ENCODE measurements around the gene MFSD2B.

MFSD2B gene

DNA sequence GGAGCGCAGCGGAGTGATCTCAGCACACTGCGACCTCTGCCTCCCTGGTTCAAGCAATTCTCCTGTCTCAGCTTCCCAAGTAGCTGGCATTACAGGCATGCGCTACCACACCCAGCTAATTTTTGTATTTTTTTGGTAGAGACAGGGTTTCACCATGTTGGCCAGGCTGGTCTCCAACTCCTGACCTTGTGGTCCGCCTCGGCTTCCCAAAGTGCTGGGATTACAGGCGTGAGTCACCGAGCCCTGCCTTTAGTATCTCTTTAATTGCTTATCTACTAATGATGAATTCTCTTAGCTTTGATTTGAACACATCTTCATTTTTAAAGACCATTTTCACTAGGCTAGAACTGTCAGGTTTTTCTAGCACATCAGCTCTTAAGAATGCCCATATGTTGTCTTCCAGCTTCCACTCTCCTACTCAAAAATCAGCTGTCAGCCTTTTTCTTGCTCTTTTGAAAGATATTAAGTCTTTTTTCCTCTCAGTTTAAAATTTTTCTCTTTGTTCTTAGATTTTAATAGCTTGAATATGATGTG is 16.1 kb upstream of the MFSD2B start:
- TF ChIP-seq NFIC (IDR thresholded peaks at IDR 0.05): no peak
- TF ChIP-seq RAD21 (IDR thresholded peaks at IDR 0.05; ENCODE audit: low read depth): no peak
- TF ChIP-seq EP300 (IDR thresholded peaks at IDR 0.05; ENCODE audit: borderline replicate concordance): no peak
- TF ChIP-seq FOXM1 (IDR thresholded peaks at IDR 0.05; ENCODE audit: borderline replicate concordance, low read depth): no peak
- TF ChIP-seq USF1 (IDR thresholded peaks at IDR 0.05): no peak
- TF ChIP-seq TAF1 (IDR thresholded peaks at IDR 0.05; ENCODE audit: low read depth): no peak
- TF ChIP-seq TEAD4 (IDR thresholded peaks at IDR 0.05): no peak
- TF ChIP-seq TCF12 (IDR thresholded peaks at IDR 0.05; ENCODE audit: low read depth): no peak
- TF ChIP-seq MAX (IDR thresholded peaks at IDR 0.05): no peak
- no peak for TF ChIP-seq EGR1 (IDR thresholded peaks at IDR 0.05)
- no peak for TF ChIP-seq CEBPB (IDR thresholded peaks at IDR 0.05)
- TF ChIP-seq CREB1 (IDR thresholded peaks at IDR 0.05; ENCODE audit: low read depth): no peak
- TF ChIP-seq, protein P1, sequence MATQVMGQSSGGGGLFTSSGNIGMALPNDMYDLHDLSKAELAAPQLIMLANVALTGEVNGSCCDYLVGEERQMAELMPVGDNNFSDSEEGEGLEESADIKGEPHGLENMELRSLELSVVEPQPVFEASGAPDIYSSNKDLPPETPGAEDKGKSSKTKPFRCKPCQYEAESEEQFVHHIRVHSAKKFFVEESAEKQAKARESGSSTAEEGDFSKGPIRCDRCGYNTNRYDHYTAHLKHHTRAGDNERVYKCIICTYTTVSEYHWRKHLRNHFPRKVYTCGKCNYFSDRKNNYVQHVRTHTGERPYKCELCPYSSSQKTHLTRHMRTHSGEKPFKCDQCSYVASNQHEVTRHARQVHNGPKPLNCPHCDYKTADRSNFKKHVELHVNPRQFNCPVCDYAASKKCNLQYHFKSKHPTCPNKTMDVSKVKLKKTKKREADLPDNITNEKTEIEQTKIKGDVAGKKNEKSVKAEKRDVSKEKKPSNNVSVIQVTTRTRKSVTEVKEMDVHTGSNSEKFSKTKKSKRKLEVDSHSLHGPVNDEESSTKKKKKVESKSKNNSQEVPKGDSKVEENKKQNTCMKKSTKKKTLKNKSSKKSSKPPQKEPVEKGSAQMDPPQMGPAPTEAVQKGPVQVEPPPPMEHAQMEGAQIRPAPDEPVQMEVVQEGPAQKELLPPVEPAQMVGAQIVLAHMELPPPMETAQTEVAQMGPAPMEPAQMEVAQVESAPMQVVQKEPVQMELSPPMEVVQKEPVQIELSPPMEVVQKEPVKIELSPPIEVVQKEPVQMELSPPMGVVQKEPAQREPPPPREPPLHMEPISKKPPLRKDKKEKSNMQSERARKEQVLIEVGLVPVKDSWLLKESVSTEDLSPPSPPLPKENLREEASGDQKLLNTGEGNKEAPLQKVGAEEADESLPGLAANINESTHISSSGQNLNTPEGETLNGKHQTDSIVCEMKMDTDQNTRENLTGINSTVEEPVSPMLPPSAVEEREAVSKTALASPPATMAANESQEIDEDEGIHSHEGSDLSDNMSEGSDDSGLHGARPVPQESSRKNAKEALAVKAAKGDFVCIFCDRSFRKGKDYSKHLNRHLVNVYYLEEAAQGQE (IDR thresholded peaks at IDR 0.05; ENCODE audit: low read depth): no peak
- TF ChIP-seq ZBTB7A (IDR thresholded peaks at IDR 0.05; ENCODE audit: low read depth): no peak
- TF ChIP-seq YY1 (IDR thresholded peaks at IDR 0.05; ENCODE audit: low read depth): no peak

GRCh38 chr2:23994567-23994966 is 15.3 kb upstream of the MFSD2B start:
- no peak for TF ChIP-seq MAX (IDR thresholded peaks at IDR 0.05)
- no peak for TF ChIP-seq TAF1 (IDR thresholded peaks at IDR 0.05; ENCODE audit: low read depth)
- no peak for TF ChIP-seq TEAD4 (IDR thresholded peaks at IDR 0.05)
- TF ChIP-seq YY1 (IDR thresholded peaks at IDR 0.05; ENCODE audit: low read depth): no peak
- no peak for TF ChIP-seq USF1 (IDR thresholded peaks at IDR 0.05)
- no peak for TF ChIP-seq CREB1 (IDR thresholded peaks at IDR 0.05; ENCODE audit: low read depth)
- TF ChIP-seq NFIC (IDR thresholded peaks at IDR 0.05): no peak
- TF ChIP-seq EP300 (IDR thresholded peaks at IDR 0.05; ENCODE audit: borderline replicate concordance): no peak
- no peak for TF ChIP-seq FOXM1 (IDR thresholded peaks at IDR 0.05; ENCODE audit: borderline replicate concordance, low read depth)
- no peak for TF ChIP-seq TCF12 (IDR thresholded peaks at IDR 0.05; ENCODE audit: low read depth)
- no peak for TF ChIP-seq CEBPB (IDR thresholded peaks at IDR 0.05)

DNA sequence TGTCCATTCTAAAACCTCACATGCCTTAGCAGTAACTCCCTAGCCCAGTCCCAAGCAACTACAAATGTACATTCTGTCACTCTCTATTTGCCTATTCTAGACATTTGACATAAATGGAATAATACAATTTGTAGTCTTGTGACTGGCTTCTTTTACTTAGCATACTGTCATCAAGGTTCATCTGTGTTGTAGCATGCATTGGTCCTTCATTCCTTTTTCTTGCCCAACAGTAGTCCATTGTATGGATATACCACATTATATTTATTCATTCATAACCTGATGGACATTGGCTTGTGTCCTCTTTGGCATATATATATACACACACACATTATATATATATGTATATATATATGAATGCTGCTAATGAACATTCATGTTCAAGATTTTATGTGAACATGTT is 2.2 kb upstream of the MFSD2B start:
- TF ChIP-seq TAF1 (IDR thresholded peaks at IDR 0.05; ENCODE audit: low read depth) (no peak), ZBTB7A (IDR thresholded peaks at IDR 0.05; ENCODE audit: low read depth) (no peak), USF1 (IDR thresholded peaks at IDR 0.05) (no peak), CREB1 (IDR thresholded peaks at IDR 0.05; ENCODE audit: low read depth) (no peak), EP300 (IDR thresholded peaks at IDR 0.05; ENCODE audit: borderline replicate concordance) (no peak), CEBPB (IDR thresholded peaks at IDR 0.05) (no peak), FOXM1 (IDR thresholded peaks at IDR 0.05; ENCODE audit: borderline replicate concordance, low read depth) (no peak), YY1 (IDR thresholded peaks at IDR 0.05; ENCODE audit: low read depth) (no peak), MAX (IDR thresholded peaks at IDR 0.05) (no peak), EGR1 (IDR thresholded peaks at IDR 0.05) (no peak), TEAD4 (IDR thresholded peaks at IDR 0.05) (no peak), RAD21 (IDR thresholded peaks at IDR 0.05; ENCODE audit: low read depth) (no peak), NFIC (IDR thresholded peaks at IDR 0.05) (no peak)
- TF ChIP-seq, protein P1 (IDR thresholded peaks at IDR 0.05; ENCODE audit: low read depth): no peak

GRCh38 chr2:24008672-24009366 is 1.1 kb upstream of the MFSD2B start:
- TF ChIP-seq CREB1 (IDR thresholded peaks at IDR 0.05; ENCODE audit: low read depth): no peak
- TF ChIP-seq YY1 (IDR thresholded peaks at IDR 0.05; ENCODE audit: low read depth): no peak
- no peak for TF ChIP-seq EGR1 (IDR thresholded peaks at IDR 0.05)
- no peak for TF ChIP-seq TEAD4 (IDR thresholded peaks at IDR 0.05)
- TF ChIP-seq TAF1 (IDR thresholded peaks at IDR 0.05; ENCODE audit: low read depth): no peak
- no peak for TF ChIP-seq EP300 (IDR thresholded peaks at IDR 0.05; ENCODE audit: borderline replicate concordance)
- no peak for TF ChIP-seq CEBPB (IDR thresholded peaks at IDR 0.05)
- no peak for TF ChIP-seq MAX (IDR thresholded peaks at IDR 0.05)
- no peak for TF ChIP-seq USF1 (IDR thresholded peaks at IDR 0.05)
- no peak for TF ChIP-seq ZBTB7A (IDR thresholded peaks at IDR 0.05; ENCODE audit: low read depth)
- no peak for TF ChIP-seq NFIC (IDR thresholded peaks at IDR 0.05)
- TF ChIP-seq RAD21 (IDR thresholded peaks at IDR 0.05; ENCODE audit: low read depth): no peak
- no peak for TF ChIP-seq FOXM1 (IDR thresholded peaks at IDR 0.05; ENCODE audit: borderline replicate concordance, low read depth)
- TF ChIP-seq TCF12 (IDR thresholded peaks at IDR 0.05; ENCODE audit: low read depth): no peak
- TF ChIP-seq, protein P1 (IDR thresholded peaks at IDR 0.05; ENCODE audit: low read depth): no peak
